ENCODE measurements around the gene DDX50.
A peak's percentile ranks its signal among the peaks of the same experiment; 100 is the strongest.

DDX50 gene

GRCh38 chr10:68897336-68897741 lies 3.8 kb upstream of the DDX50 start:
- Histone ChIP-seq H3K36me3 (ENCODE audit: low read length) (no peaks in the 10 kb centered on the region), H3K79me2 (ENCODE audit: insufficient read depth, low read length) (peaks cover 12% of the 10 kb centered on the region), H3F3A (ENCODE audit: insufficient read depth) (peaks cover 11% of the 10 kb centered on the region), H2AFZ (ENCODE audit: low read depth, low read length, severe bottlenecking) (no peak overlapping the region), H4K20me1 (ENCODE audit: low read depth, low read length) (no peaks in the 10 kb centered on the region), H3K4me2 (ENCODE audit: low read depth, low read length, poor library complexity, severe bottlenecking) (no peak overlapping the region), H3K9ac (ENCODE audit: low read length) (no peak overlapping the region), H3K9me2 (replicated peaks; ENCODE audit: insufficient read depth, low read length) (no peaks in the 10 kb centered on the region), H3K4me3 (ENCODE audit: insufficient read depth, low read length, poor library complexity, severe bottlenecking) (no peak overlapping the region), H3K27me3 (ENCODE audit: low read length) (no peaks in the 10 kb centered on the region), H3K9me3 (ENCODE audit: insufficient read depth, low read length) (no peaks in the 10 kb centered on the region), H3K27ac (ENCODE audit: low read depth, low read length) (no peak overlapping the region)
- no peak for TF ChIP-seq EZH2phosphoT487 (conservative IDR thresholded peaks at IDR 0.05; ENCODE audit: low read length)
- TF ChIP-seq CTCF (IDR thresholded peaks at IDR 0.05; ENCODE audit: insufficient read depth, low read length, poor library complexity, severe bottlenecking) = no peak

GRCh38 chr10:68899186-68899745 lies 1.8 kb upstream of the DDX50 start:
- no peak overlapping the region for H3K4me3 ChIP-seq (ENCODE audit: insufficient read depth, low read length, poor library complexity, severe bottlenecking)
- H3K9ac ChIP-seq (ENCODE audit: low read length) = no peak overlapping the region
- no peaks in the 10 kb centered on the region for H3K9me3 ChIP-seq (ENCODE audit: insufficient read depth, low read length)
- no peaks in the 10 kb centered on the region for H3K27me3 ChIP-seq (ENCODE audit: low read length)
- no peak overlapping the region for H2AFZ ChIP-seq (ENCODE audit: low read depth, low read length, severe bottlenecking)
- no peak for TF ChIP-seq EZH2phosphoT487 (conservative IDR thresholded peaks at IDR 0.05; ENCODE audit: low read length)
- H3F3A ChIP-seq (ENCODE audit: insufficient read depth) = peaks cover 11% of the 10 kb centered on the region
- no peaks in the 10 kb centered on the region for H3K36me3 ChIP-seq (ENCODE audit: low read length)
- no peak overlapping the region for H3K4me2 ChIP-seq (ENCODE audit: low read depth, low read length, poor library complexity, severe bottlenecking)
- H3K9me2 ChIP-seq (replicated peaks; ENCODE audit: insufficient read depth, low read length) = no peaks in the 10 kb centered on the region
- peaks cover 31% of the 10 kb centered on the region for H3K79me2 ChIP-seq (ENCODE audit: insufficient read depth, low read length)
- no peaks in the 10 kb centered on the region; the same call in 1 of the 2 replicates for H4K20me1 ChIP-seq (ENCODE audit: low read depth, low read length)
- H3K27ac ChIP-seq (ENCODE audit: low read depth, low read length) = no peak overlapping the region

- H4K20me1 ChIP-seq (ENCODE audit: low read depth, low read length) = no peaks in the 10 kb centered on the region; the same call in 1 of the 2 replicates
- peak overlapping the region; percentile 65 for H3K27ac ChIP-seq (ENCODE audit: low read depth, low read length)
- no peaks in the 10 kb centered on the region for H3K27me3 ChIP-seq (ENCODE audit: low read length)
- H3K9me2 ChIP-seq (replicated peaks; ENCODE audit: insufficient read depth, low read length) = no peaks in the 10 kb centered on the region
- peaks cover 11% of the 10 kb centered on the region for H3F3A ChIP-seq (ENCODE audit: insufficient read depth)
- H3K9ac ChIP-seq (ENCODE audit: low read length) = peak overlapping the region; percentile 80
- peak overlapping the region; percentile 97 for H2AFZ ChIP-seq (ENCODE audit: low read depth, low read length, severe bottlenecking)
- H3K79me2 ChIP-seq (ENCODE audit: insufficient read depth, low read length) = peaks cover 44% of the 10 kb centered on the region
- no peak for TF ChIP-seq CTCF (IDR thresholded peaks at IDR 0.05; ENCODE audit: insufficient read depth, low read length, poor library complexity, severe bottlenecking)
- TF ChIP-seq EZH2phosphoT487 (conservative IDR thresholded peaks at IDR 0.05; ENCODE audit: low read length) = no peak
- peak overlapping the region; percentile 61 for H3K4me3 ChIP-seq (ENCODE audit: insufficient read depth, low read length, poor library complexity, severe bottlenecking)
- H3K4me2 ChIP-seq (ENCODE audit: low read depth, low read length, poor library complexity, severe bottlenecking) = peak overlapping the region; percentile 61
- no peaks in the 10 kb centered on the region for H3K9me3 ChIP-seq (ENCODE audit: insufficient read depth, low read length)
- H3K36me3 ChIP-seq (ENCODE audit: low read length) = no peaks in the 10 kb centered on the region
Measured at GRCh38 chr10:68900427-68901104, 549 bp upstream of the DDX50 start.

- H3K27me3 ChIP-seq (ENCODE audit: low read length) = no peaks in the 10 kb centered on the region
- H4K20me1 ChIP-seq (ENCODE audit: low read depth, low read length) = no peaks in the 10 kb centered on the region; the same call in 1 of the 2 replicates
- H3F3A ChIP-seq (ENCODE audit: insufficient read depth) = peaks cover 11% of the 10 kb centered on the region
- peak overlapping the region; percentile 82 for H3K4me2 ChIP-seq (ENCODE audit: low read depth, low read length, poor library complexity, severe bottlenecking)
- H3K27ac ChIP-seq (ENCODE audit: low read depth, low read length) = no peak overlapping the region
- H3K79me2 ChIP-seq (ENCODE audit: insufficient read depth, low read length) = peaks cover 59% of the 10 kb centered on the region
- H3K9me3 ChIP-seq (ENCODE audit: insufficient read depth, low read length) = no peaks in the 10 kb centered on the region
- peak overlapping the region; percentile 96 for H3K4me3 ChIP-seq (ENCODE audit: insufficient read depth, low read length, poor library complexity, severe bottlenecking)
- no peaks in the 10 kb centered on the region for H3K9me2 ChIP-seq (replicated peaks; ENCODE audit: insufficient read depth, low read length)
- peak overlapping the region; percentile 80 for H3K9ac ChIP-seq (ENCODE audit: low read length)
- no peak for TF ChIP-seq EZH2phosphoT487 (conservative IDR thresholded peaks at IDR 0.05; ENCODE audit: low read length)
- H3K36me3 ChIP-seq (ENCODE audit: low read length) = peaks cover 3% of the 10 kb centered on the region; the same call in 1 of the 2 replicates
- no peak overlapping the region for H2AFZ ChIP-seq (ENCODE audit: low read depth, low read length, severe bottlenecking)
Measured at GRCh38 chr10:68902382-68902781, 1.3 kb downstream of the DDX50 start.
